GM10847 (cell line): ENCODE results near the gene RERE.

Experiments
- POLR2A ChIP-seq: IDR thresholded peaks from 2 replicates; pipeline ENCODE4 v1.6.1; 2011; ENCODE audit not compliant: insufficient read length; ENCODE audit errors: extremely low read depth

RERE gene

GRCh38 chr1:8463144-8463927 lies 354.1 kb downstream of the RERE start:
- no peak for TF ChIP-seq POLR2A

GRCh38 chr1:8462371-8462892 lies 355.0 kb downstream of the RERE start:
- no peak for TF ChIP-seq POLR2A

GRCh38 chr1:8461351-8462110 lies 355.9 kb downstream of the RERE start:
- no peak for TF ChIP-seq POLR2A

GRCh38 chr1:8460784-8461183 lies 356.7 kb downstream of the RERE start:
- no peak for TF ChIP-seq POLR2A

GRCh38 chr1:8460132-8460544 lies 357.3 kb downstream of the RERE start:
- no peak for TF ChIP-seq POLR2A

GRCh38 chr1:8458607-8459006 lies 358.8 kb downstream of the RERE start:
- no peak for TF ChIP-seq POLR2A

GRCh38 chr1:8457760-8458381 lies 359.6 kb downstream of the RERE start:
- no peak for TF ChIP-seq POLR2A

GRCh38 chr1:8456991-8457390 lies 360.4 kb downstream of the RERE start:
- TF ChIP-seq POLR2A: no peak

- no peak for TF ChIP-seq POLR2A
These were observed 361.0 kb downstream of the RERE start for GRCh38 chr1:8456308-8456912.

GRCh38 chr1:8455700-8456307 lies 361.6 kb downstream of the RERE start:
- TF ChIP-seq POLR2A: no peak

GRCh38 chr1:8450312-8450711 lies 367.1 kb downstream of the RERE start:
- TF ChIP-seq POLR2A: no peak

- TF ChIP-seq POLR2A: no peak
These were observed 368.4 kb downstream of the RERE start for GRCh38 chr1:8448911-8449661.

- no peak for TF ChIP-seq POLR2A
These were observed 369.8 kb downstream of the RERE start for GRCh38 chr1:8447616-8448150.
